ENCODE results near the gene FAHD2A.
"Not testable (repeated sequence)": the region's sequence is repeated elsewhere in the genome, so short reads cannot be mapped to it uniquely, and the experiment has no call there.

- TF ChIP-seq CTCF (IDR thresholded peaks at IDR 0.05; ENCODE audit: insufficient read depth, low read length, poor library complexity, severe bottlenecking); EZH2phosphoT487 (conservative IDR thresholded peaks at IDR 0.05; ENCODE audit: low read length): not testable (repeated sequence)
Measured at GRCh38 chr2:95404676-95405075, 2.2 kb downstream of the FAHD2A start.
